ENCODE data around the gene SRSF3.

Gene SRSF3

DNA sequence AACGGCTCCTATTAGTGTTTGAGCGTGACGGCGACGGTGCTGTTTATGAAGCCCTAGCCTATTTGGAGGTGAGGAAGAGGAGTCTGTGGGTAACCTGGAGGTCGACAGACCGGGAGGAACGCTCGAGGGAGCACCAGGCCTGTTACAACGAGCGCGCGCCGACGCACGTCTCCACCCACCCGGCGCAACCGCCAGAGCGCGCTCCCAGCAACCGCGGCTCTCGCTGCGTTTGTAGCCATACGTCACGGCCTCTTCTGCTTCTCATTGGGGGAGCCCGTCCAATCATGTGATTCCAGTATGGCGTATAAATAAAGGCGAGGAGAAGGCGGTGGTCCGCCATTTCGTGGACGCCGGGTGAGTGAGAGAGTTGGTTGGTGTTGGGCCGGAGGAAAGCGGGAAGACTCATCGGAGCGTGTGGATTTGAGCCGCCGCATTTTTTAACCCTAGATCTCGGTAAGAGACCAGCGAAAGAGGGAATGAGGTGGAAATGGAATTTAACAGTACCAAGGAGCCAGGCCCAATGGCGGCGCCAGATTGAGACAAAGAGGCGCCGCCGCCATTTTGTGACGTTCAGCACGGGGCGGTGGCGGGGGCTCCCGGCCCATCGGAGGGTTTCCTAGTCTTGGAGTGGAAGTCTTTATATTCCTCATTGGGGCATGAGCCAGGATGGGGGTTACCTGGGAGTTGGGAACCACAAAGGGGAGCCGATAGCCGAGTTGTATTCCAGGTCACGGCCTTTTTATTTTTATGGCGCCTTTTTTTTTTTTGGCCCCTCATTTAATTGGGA, at the start of gene SRSF3:
Gene SRSF3 (plus strand): TSS at position 334 of the 787 bp plus-strand sequence. CDS start 2,401 bp downstream, outside the sequence.
- Histone ChIP-seq H3K27ac (peak within 1 kb of the TSS; percentile 90 to 100 (median 98)), H3K27me3 (no peaks in the 10 kb centered on the region), H3K4me2 (peak within 1 kb of the TSS; percentile 93 to 99 (median 95)), H3K4me1 (peaks cover 40 to 62% (median 56%) of the 10 kb centered on the region in 10 experiments), H3K9ac (peak within 1 kb of the TSS; percentile 93 to 99 (median 98)), H4K20me1 (peaks cover 44 to 49% (median 48%) of the 10 kb centered on the region in 11 experiments), H3K4me3 (peak within 1 kb of the TSS; percentile 63 to 99 (median 88)), H3K9me3 (replicated peaks in 1 of 11) (peaks cover 0 to 6% (median 0%) of the 10 kb centered on the region in 11 experiments; a peak in 2 of 22 replicates), H3K36me3 (peaks cover 28 to 44% (median 40%) of the 10 kb centered on the region in 11 experiments)
- no peak for TF ChIP-seq Cebpa-rat (IDR thresholded peaks at IDR 0.05)

DNA sequence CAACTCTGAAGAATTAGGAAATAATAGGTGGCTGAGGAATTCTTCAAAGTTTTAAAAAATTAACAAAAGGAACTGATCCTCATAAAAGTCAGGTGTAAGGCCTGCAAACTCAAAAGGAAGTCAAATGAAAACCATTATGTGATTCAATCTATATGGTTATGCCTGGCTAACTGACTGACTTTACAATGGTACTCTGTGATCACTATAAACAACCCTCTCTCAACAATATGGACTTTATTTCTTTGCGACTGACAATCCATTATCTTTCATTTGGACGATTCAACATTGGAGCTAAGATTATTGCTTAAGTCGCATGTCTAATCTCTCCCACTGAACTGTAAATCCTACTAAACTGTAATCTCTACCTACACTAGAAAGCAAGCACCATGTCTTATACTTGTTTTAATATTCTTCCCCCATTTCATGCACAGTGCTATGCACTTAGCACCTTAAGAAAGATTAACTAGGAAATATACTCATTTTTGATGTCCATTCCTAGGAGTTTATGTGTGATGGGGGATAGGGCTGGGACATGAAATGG, 48.3 kb upstream of the SRSF3 start:
- peaks cover 5 to 57% (median 45%) of the 10 kb centered on the region in 11 experiments; a peak in 19 of 22 replicates for H4K20me1 ChIP-seq
- peak overlapping the region; percentile 94 to 100 (median 98) for H3K9ac ChIP-seq

DNA sequence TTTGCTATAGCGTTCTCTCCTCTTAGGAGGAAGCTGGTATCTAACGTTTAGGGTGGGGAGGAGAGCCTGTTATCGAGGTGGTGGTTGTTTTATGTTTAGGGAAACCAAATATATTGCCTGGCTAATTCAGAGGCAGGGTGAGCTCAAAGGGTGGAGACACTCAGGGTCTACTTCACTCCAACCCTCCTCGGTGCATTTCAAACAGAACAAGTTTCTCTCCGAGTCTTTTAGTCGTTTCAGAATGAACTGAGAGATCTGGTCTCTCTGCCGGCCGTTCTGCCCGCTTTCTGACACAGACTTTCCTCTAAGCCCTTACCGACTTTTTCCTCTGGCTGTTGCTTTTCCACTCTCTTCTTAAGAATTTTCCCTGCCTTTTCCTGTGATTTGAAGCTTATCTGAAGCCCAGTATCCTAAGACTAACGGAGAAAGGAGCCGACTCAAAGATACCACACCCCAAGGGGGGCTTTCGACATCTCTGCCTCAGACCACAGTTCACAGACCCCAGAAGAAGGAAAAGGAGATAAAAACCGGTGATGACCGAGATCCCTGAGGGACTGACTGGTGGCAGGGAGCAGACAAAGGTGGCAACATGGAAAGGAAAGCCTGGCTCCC, 47.7 kb upstream of the SRSF3 start:
- TF ChIP-seq Cebpa-rat (IDR thresholded peaks at IDR 0.05), result no peak
- Histone ChIP-seq H3K4me3 (peak overlapping the region; percentile 78 to 99 (median 94)), H3K9me3 (replicated peaks in 1 of 11) (no peaks in the 10 kb centered on the region), H3K9ac (peak overlapping the region; percentile 94 to 100 (median 98)), H4K20me1 (peaks cover 0 to 51% (median 39%) of the 10 kb centered on the region in 11 experiments; a peak in 19 of 22 replicates), H3K36me3 (peaks cover 5 to 38% (median 29%) of the 10 kb centered on the region in 11 experiments; a peak in 20 of 22 replicates), H3K27ac (peak overlapping the region; percentile 89 to 99 (median 98)), H3K4me1 (peaks cover 68 to 79% (median 77%) of the 10 kb centered on the region in 10 experiments), H3K27me3 (no peaks in the 10 kb centered on the region), H3K4me2 (peak overlapping the region; percentile 87 to 100 (median 95))

More for the DNA sequence above, 48.3 kb upstream of the SRSF3 start:
- H3K4me2 ChIP-seq, result peak overlapping the region; percentile 87 to 100 (median 95)
- H3K4me1 ChIP-seq, result peaks cover 66 to 79% (median 74%) of the 10 kb centered on the region in 10 experiments
- H3K27me3 ChIP-seq, result no peaks in the 10 kb centered on the region
- TF ChIP-seq Cebpa-rat (IDR thresholded peaks at IDR 0.05), result no peak
- peak overlapping the region; percentile 89 to 99 (median 98) for H3K27ac ChIP-seq
- peak overlapping the region; percentile 78 to 99 (median 94) for H3K4me3 ChIP-seq
- H3K9me3 ChIP-seq (replicated peaks in 1 of 11), result no peaks in the 10 kb centered on the region
- H3K36me3 ChIP-seq, result peaks cover 11 to 44% (median 34%) of the 10 kb centered on the region in 11 experiments; a peak in 21 of 22 replicates

DNA sequence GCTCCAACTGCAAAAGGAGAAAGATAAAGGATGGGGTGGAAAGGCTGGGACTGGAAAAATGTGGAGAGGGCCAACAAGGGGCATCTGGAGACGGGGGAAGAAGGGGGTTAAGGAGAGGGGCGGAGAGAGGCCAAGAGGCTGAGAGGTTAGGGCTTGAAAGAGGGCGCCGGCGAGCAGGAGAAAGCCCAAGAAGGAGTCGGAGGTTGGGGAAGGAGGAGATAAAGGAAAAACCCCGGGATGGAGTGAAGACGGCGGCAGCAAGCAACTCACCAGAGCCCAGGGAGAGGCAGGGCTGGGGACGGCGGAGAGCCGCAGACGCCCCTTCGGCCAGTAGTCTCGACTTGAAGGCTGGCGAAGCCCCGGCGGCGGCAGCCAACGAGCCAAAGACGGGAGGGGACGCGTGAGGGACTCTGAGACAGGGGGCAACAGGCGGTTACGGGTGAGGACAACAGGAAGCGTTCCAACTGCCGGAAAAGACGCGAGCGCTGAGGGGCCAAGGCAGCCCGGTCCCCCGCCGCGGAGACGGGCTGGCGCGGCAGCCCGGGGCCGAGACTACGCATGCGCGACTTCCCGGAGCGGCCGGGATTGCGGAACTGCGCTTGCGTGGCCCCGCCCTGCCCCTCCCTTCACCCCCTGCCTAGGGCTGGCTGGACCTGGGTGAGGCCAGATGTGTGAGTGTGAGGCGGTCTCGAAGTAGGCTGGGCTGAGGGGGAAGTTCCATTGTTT, 47.1 kb upstream of the SRSF3 start, which contains the start of gene STK38:
Gene STK38 (minus strand): TSS at position 560 of the 726 bp plus-strand sequence. CDS start 7,277 bp downstream, outside the sequence.
- Histone ChIP-seq H3K4me3 (peak within 1 kb of the TSS; percentile 78 to 99 (median 94)), H3K9ac (peak within 1 kb of the TSS; percentile 94 to 100 (median 98)), H3K4me1 (peaks cover 68 to 79% (median 77%) of the 10 kb centered on the region in 10 experiments), H3K36me3 (peaks cover 0 to 31% (median 22%) of the 10 kb centered on the region in 11 experiments; a peak in 15 of 22 replicates), H3K27ac (peak within 1 kb of the TSS; percentile 89 to 99 (median 98)), H3K27me3 (no peaks in the 10 kb centered on the region), H3K9me3 (replicated peaks in 1 of 11) (no peaks in the 10 kb centered on the region), H4K20me1 (peaks cover 0 to 44% (median 32%) of the 10 kb centered on the region in 11 experiments; a peak in 18 of 22 replicates), H3K4me2 (peak within 1 kb of the TSS; percentile 87 to 100 (median 95))
- TF ChIP-seq Cebpa-rat (IDR thresholded peaks at IDR 0.05), result no peak

DNA sequence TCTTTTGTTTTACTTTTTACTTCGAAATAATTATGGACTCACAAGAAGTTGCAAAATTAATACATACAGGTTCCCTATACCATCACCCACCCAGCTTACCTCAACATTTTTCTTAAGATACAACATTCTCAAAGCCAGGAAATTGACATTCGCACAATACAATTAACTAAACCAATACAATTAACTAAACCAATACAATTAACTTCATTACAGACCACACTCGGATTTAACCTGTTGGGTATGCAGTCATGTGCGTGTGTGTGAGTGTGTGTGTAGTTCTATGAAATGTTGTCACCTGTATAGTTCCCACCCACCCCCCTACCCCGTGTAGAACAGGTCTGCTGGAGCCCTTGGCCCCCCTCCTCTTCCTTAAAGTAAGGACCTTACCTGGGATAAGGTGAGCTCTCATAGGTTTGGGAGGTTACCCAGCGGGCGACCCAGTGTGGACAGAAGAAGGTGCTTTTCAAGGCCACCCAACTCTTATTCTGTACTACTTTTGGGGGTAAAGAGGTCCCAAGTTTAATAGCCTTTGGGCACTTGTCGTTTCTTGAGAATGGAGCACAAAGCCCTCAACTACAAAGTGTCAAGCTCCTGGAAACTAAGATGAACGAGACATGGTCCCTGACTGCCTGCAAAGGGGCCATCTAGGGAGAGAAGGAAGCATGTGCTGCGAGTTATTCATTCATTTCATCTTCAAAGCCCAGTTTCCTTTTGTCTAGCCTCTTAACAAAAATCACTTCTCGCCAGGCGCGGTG, 46.3 kb upstream of the SRSF3 start:
- H3K27ac ChIP-seq, result peak overlapping the region in 10 of 11 experiments; percentile 94 to 99 (median 98); a peak in 21 of 22 replicates
- peaks cover 62 to 79% (median 76%) of the 10 kb centered on the region in 10 experiments for H3K4me1 ChIP-seq
- peak overlapping the region; percentile 52 to 99 (median 84) for H3K4me2 ChIP-seq
- peaks cover 0 to 24% (median 15%) of the 10 kb centered on the region in 11 experiments; a peak in 14 of 22 replicates for H3K36me3 ChIP-seq
- H4K20me1 ChIP-seq, result peaks cover 0 to 37% (median 25%) of the 10 kb centered on the region in 11 experiments; a peak in 16 of 22 replicates
- TF ChIP-seq Cebpa-rat (IDR thresholded peaks at IDR 0.05), result no peak
- H3K9ac ChIP-seq, result peak overlapping the region; percentile 48 to 100 (median 98); a peak in 21 of 22 replicates
- H3K4me3 ChIP-seq, result peak overlapping the region; percentile 78 to 99 (median 94); a peak in 18 of 20 replicates
- H3K9me3 ChIP-seq (replicated peaks in 1 of 11), result no peaks in the 10 kb centered on the region
- no peaks in the 10 kb centered on the region for H3K27me3 ChIP-seq

DNA sequence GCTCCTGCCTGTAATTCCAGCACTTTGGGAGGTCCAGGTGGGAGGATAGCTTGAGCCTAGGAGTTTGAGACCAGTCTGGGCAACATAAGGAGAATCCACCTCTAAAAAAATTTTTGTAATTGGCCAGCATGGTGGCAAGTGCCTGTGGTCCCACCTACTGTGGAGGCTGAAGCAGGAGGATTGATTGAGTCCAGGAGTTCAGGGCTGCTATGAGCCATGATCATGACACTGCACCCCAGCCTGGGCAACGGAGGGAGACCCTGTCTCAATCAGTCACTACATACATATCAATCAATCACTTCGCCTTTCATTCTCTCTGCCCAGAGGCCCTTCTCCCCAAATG, 45.8 kb upstream of the SRSF3 start:
- peak overlapping the region; percentile 52 to 99 (median 84) for H3K4me2 ChIP-seq

DNA sequence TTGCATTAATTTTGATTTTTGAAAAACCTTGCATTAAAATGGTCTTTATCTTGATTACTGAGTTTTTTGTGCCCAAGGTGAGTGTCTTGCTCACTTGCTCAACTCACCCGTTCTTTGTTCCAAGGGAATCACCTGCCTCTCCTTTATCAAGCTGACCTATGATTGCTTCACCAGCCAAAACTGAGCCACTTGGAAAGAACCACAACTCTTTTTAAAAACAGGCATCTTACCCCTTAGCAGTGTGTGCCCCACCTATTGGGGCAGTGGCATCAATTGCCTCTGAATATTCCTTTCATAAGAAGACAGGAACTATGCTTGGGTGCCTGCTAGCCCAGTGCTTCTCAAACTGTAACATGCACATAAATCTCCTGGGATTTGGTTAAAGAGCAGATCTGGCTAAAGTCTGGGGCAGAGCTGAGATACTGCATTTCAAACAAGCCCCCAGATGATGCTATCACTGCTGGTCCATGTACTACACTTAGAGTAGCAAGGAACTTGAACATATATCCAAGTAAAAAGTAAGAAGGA, 43.6 kb upstream of the SRSF3 start:
- Histone ChIP-seq H3K4me1 (peaks cover 63 to 81% (median 79%) of the 10 kb centered on the region in 10 experiments), H3K9me3 (replicated peaks in 1 of 11) (no peaks in the 10 kb centered on the region), H4K20me1 (peaks cover 0 to 10% (median 5%) of the 10 kb centered on the region in 11 experiments; a peak in 9 of 22 replicates), H3K4me2 (peak overlapping the region; percentile 50 to 93 (median 81)), H3K36me3 (no peaks in the 10 kb centered on the region), H3K27ac (peak overlapping the region in 9 of 11 experiments; percentile 22 to 99 (median 95); a peak in 18 of 22 replicates), H3K27me3 (no peaks in the 10 kb centered on the region), H3K4me3 (peak overlapping the region in 7 of 10 experiments; percentile 18 to 40 (median 36); a peak in 9 of 20 replicates), H3K9ac (peak overlapping the region in 9 of 11 experiments; percentile 13 to 75 (median 65); a peak in 17 of 22 replicates)
- TF ChIP-seq Cebpa-rat (IDR thresholded peaks at IDR 0.05), result peak in 7 of 11 experiments; percentile 26 to 83 (median 50); a peak in 5 of 22 replicates

More for the DNA sequence above, 45.8 kb upstream of the SRSF3 start:
- Histone ChIP-seq H3K4me3 (peak overlapping the region in 3 of 10 experiments; percentile 87 to 98 (median 96); a peak in 1 of 20 replicates), H3K27ac (peak overlapping the region in 10 of 11 experiments; percentile 94 to 99 (median 98); a peak in 20 of 22 replicates), H3K27me3 (no peaks in the 10 kb centered on the region), H4K20me1 (peaks cover 0 to 31% (median 20%) of the 10 kb centered on the region in 11 experiments; a peak in 16 of 22 replicates), H3K36me3 (peaks cover 0 to 18% (median 12%) of the 10 kb centered on the region in 11 experiments; a peak in 14 of 22 replicates), H3K9me3 (replicated peaks in 1 of 11) (no peaks in the 10 kb centered on the region), H3K9ac (peak overlapping the region in 10 of 11 experiments; percentile 4 to 100 (median 98); a peak in 19 of 22 replicates), H3K4me1 (peaks cover 57 to 79% (median 75%) of the 10 kb centered on the region in 10 experiments)
- TF ChIP-seq Cebpa-rat (IDR thresholded peaks at IDR 0.05), result no peak
